GM12801 (cell line): ENCODE data around the gene RCOR2.

Experiments used
- TF ChIP-seq, protein P1 (sequence below): IDR thresholded peaks from one replicate; pipeline ENCODE4 v1.5.1; 2011; ENCODE audit warnings: control low read depth; ENCODE audit not compliant: insufficient read length; ENCODE audit errors: extremely low read depth

RCOR2 gene

DNA sequence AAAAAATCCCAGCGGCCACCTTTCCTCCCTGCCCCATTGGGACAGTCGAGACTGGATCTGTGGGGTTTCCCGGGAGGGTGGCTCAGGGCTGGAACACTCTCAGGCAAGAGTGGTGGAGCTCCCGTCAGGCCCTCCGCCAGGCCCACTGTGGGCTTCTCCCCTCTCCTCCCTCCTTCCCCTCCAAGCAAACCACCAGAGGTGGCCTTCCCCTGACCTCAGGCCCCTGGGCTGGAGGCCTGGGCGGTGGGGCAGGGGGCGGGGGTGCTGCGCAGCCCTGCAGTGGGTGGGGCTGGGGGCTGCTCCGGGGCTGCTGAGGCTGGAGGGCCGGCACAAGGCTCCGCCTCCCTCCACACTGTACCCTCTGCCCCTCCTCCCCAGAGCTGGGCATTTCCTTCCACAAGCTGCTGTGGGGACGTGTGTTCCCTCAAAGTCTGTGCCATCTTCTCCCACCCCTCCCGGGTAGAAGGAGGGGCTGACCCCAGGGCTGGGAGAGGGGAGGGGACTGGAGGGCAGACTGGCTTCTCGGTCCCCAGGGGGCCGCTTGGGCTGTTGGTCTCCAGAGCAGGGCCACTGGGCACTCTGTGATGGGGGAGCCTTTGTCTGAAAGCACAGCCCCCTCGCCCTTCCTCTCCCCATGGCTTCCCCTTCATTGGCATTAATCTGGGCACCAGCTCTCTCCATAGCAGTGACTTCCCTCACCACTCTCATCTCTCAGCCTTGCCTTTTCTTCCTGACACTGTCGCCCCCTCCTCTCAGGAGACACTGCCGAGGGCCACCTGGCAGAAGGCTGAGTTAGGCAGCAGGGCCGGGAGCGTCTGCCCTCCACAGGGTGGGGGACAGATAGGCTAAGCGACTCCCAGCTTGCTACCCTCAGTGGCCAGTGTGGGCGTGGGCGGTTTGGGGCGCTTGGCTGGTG, 7.1 kb downstream of the RCOR2 start:
- TF ChIP-seq, protein P1, sequence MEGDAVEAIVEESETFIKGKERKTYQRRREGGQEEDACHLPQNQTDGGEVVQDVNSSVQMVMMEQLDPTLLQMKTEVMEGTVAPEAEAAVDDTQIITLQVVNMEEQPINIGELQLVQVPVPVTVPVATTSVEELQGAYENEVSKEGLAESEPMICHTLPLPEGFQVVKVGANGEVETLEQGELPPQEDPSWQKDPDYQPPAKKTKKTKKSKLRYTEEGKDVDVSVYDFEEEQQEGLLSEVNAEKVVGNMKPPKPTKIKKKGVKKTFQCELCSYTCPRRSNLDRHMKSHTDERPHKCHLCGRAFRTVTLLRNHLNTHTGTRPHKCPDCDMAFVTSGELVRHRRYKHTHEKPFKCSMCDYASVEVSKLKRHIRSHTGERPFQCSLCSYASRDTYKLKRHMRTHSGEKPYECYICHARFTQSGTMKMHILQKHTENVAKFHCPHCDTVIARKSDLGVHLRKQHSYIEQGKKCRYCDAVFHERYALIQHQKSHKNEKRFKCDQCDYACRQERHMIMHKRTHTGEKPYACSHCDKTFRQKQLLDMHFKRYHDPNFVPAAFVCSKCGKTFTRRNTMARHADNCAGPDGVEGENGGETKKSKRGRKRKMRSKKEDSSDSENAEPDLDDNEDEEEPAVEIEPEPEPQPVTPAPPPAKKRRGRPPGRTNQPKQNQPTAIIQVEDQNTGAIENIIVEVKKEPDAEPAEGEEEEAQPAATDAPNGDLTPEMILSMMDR, result no peak

DNA sequence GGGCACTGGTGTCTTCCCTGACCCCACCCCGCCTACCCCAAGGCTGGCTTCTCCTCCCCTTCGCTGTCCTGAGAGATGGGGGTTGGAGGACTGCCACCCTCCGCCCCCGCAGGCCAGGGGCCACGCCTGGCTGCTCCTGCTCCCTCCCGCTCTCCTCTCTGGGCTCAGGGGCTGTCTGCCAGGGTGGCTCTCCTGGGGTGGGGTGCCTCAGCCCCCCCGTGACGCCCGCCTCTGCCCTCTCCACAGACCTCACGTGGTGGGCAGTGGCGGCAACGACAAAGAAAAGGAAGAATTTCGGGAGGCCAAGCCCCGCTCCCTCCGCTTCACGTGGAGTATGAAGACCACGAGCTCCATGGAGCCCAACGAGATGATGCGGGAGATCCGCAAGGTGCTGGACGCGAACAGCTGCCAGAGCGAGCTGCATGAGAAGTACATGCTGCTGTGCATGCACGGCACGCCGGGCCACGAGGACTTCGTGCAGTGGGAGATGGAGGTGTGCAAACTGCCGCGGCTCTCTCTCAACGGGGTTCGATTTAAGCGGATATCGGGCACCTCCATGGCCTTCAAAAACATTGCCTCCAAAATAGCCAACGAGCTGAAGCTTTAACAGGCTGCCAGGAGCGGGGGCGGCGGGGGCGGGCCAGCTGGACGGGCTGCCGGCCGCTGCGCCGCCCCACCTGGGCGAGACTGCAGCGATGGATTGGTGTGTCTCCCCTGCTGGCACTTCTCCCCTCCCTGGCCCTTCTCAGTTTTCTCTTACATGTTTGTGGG, 8.1 kb downstream of the RCOR2 start:
- TF ChIP-seq, protein P1, result no peak

DNA sequence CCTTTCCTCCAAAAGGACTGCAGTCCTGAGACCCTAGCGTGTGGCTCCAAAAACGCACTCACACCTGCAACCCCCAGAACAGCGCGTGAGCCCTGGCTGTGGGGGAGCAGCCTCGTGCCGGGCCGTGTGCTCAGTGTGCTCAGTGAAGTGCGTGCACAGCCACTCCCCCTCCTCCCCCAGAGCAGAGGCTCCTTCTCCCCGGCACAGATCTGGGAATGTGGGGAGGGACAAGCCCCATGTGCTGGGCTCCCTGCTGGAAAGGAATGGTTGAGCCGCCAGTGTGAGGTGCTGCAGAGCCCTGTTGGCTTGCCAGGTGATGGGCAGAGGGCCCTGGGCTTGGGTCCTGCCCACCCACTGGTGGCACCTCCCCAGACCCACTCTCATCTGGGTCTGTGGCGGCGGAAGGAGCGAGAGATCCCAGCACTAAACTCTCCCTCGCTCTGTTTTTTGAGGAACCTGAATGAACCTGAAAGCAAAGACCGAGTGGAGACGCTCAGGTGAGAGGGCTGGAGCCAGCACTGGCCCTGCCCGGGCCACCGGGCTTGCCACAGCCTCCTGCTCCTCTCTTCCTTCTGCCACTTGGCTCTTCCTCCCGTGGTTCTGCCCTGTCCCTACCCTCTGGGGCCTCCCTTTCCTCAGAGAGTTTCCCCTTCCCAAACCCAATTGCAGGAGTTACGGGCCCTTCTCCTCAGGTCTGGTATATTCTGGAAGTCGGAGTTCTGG, 9.0 kb downstream of the RCOR2 start:
- TF ChIP-seq, protein P1, result no peak

DNA sequence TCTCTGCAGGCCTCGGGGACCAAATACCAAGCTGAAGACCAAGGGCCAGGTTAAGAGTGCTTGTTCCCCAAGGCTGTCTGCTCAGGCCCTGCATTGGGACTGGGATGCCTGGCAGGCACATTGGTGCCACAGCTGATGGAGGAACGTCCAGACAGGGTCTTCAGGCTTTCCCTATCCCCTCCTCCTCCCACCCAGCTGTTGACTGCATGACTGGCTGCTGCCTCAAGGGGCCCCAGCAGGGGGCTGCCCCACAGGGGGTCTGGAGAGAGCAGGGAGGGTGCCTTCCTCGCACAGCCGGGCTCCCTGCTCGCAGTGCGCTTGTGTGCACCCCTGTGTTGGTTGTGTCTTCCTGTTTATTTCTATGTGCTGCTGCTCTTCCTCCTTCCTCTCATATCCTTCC, 9.9 kb downstream of the RCOR2 start:
- TF ChIP-seq, protein P1, result no peak

DNA sequence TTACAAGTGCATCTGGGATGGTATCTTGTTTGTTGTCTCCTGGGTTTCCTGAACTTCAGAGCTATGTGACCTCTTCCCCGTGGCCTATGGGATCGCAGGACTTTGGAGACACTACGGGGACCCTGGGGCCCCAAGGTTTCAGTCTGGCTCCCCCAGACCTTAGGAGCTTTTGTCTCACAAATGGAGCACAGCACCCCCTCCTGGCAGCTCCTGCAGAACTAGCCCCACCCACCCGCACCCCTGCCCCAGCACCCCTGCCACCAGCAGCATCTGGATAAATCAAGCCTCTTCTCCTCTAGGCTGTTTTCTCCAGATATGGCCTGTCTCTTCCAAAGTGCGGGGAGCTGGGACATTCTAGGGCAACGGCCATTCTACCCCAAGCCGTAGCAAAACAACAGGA, 10.4 kb downstream of the RCOR2 start:
- TF ChIP-seq, protein P1, result no peak

DNA sequence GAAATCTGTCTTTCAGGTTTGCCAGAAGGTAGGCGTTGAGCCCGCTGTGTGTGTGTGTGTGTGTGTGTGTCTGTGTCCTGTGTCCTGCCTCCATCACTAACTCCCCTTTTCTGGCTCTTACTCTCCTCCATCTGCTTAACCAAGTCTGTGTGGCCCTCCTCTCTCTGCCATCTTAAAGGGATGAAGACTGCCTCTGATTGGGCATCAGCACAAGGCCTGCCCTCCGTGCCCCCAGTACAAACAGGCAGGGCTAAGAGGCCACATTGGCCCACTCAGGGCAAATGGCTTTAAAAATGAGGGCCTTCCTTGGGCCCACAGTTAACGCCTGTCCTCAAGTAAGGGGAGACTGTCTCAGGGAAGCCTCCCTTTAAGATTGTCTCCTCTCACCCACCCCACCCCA, 10.9 kb downstream of the RCOR2 start:
- TF ChIP-seq, protein P1, result no peak

DNA sequence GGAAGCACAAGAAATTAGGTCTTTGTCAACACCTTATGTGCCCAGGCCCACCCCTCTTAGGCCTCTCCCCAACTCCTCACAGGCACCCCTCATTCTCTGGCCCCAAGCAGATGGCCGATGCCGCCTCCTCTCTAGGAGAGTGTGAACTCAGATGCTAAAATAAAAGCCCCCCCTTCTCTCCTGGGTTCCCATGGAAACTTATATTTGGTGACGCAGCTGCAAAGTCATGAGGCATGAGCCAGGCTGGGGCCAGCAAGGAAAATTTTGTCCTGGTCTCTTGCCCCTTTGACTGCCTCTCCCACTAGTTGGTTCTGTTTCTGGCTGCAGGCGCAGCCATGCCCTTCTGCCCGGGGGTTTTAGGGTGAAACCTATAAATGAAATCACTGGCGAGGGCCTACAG, 11.8 kb downstream of the RCOR2 start:
- TF ChIP-seq, protein P1, result no peak
